ENCODE results near the gene TMCO6.

- no peak for TF ChIP-seq CTCF (IDR thresholded peaks at IDR 0.05)
- no peak for TF ChIP-seq POLR2A (IDR thresholded peaks at IDR 0.05)
These were observed 8.2 kb upstream of the TMCO6 start for GRCh38 chr5:140631036-140631417.

Data from Peyer's patch (tissue), 4 donors.